NCI-H2196 (cell line): ENCODE results near the gene ANAPC7.
"Not testable (repeated sequence)": the region's sequence is repeated elsewhere in the genome, so short reads cannot be mapped to it uniquely, and the experiment has no call there.

Source experiments
- DNase-seq: peaks from one replicate; lab custom pipeline; 2025; ENCODE audit not compliant: unreplicated experiment; lab: John Stamatoyannopoulos, UW

Gene ANAPC7

DNA sequence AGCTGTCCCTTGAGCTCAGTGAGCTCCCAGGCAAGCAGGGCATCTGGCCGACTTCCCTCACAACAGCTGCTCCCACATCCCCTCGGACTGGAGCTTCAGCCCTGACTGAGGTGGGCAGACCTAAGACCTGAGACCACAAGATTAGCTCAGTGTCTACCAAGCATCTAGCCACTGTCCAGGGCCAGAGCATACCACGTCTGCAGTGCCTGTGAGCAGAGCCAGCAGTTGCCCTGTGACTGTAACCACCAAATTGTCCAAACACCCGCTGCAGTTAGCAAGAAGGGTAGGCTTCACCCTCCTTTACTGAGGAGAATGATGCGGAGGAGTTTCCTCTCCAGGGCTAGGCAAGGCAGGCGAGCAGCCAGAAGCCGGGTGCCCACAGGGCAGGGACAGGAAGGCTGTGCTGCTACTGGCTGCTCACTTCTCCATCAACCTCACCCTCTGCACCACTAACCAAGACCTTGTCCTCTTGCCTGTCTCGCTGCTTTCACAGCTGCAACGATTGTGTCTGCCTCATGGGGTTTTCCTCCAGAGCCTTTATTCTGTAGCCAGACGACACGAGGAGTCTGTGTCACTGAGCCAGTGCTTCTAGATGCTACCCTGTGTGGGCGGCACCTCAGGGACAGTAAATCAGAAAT is 53.9 kb downstream of the ANAPC7 start:
- no peak for DNase-seq

- no peak for DNase-seq
These were observed 54.4 kb downstream of the ANAPC7 start for GRCh38 chr12:110349096-110349495.

DNA sequence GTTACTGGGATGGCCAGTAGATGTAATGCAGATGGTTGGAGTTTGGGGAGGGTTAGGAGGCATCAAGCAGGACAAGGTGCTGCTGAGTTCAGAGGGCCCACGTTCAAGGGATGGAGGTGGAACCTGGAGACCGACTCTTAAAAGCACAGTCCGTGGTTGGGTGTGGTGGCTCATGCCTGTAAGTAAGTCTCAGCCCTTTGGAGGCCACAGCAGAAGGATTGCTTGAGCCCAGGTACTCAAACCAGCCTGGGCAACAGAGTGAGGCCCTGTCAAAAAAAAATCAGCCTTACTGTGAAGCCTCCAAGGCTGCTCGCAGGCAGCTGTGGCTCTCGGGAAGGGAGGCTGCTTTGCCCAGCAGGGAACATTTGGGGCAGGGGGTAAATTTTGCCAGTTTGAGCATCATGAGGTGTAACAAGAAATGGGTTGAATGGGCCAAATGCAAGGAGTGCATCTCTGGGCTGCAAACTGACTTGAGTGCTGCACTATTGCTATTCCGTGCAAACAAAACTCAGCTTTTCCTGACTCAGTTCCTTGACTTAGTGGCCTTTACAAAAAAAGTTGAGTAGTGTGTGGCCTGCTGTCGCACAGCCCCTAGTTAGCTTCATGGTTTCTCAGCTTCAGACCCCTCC is 55.0 kb downstream of the ANAPC7 start:
- DNase-seq, result no peak

GRCh38 chr12:110347767-110348166 is 55.7 kb downstream of the ANAPC7 start:
- DNase-seq, result no peak

- DNase-seq, result no peak
These were observed 57.5 kb downstream of the ANAPC7 start for GRCh38 chr12:110345963-110346362.

- DNase-seq, result no peak
These were observed 58.3 kb downstream of the ANAPC7 start for GRCh38 chr12:110345176-110345661.

DNA sequence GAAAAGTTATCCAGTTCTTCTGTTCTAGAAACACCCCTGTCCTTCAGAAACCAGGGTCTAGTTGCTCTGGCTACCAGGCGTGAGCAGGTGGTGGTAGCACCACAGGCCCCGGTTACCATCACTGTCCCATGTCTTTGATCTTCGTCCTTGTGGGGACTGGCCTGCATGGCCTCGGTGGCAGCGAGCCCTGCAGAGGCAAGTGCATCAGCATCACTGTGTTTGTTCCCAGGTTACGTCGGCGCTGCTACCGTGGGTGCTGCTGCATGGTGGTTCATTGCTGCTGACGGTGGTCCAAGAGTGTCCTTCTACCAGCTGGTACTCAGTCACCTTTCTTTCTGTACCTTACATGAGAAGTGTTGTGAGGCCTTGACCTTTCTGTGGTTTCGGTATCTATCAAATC is 58.9 kb downstream of the ANAPC7 start:
- no peak for DNase-seq

DNA sequence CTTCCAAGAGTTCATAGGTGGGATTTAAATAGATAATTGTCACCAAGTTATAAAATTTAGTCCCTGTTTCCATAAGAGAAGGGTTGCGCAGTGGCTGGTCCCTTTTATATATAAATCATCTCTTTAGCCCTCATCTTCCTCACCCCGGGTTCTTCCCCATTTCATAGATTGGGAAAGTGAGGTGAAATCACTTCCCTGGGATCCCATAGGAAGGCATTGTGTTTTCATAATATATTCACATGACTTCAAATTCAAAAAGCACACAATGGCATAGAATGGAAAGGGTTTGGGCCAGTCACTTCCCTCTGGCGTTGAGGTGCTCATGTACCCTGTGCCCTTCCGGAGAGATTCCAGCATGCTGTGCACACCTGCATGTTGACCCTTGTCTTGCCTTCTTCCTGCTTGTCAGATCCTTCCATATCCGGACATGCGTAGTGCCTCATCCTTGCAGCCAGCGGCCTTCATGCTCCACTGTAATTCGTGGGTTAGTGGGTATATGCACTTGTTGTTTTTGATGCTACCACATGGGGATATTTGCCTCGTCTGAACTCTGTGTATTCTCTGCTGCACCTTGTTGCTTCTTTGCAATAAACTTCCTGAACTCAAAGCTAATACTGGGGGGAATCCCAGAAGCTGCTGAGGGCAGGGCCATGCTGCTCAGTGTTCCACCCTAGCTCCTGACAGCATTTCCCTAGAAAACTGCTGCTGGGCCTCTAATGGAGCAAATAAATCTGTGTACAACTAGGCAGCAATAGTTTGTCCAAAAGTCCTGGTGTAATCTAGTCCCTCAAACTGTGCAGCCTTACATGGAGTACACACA is 59.6 kb downstream of the ANAPC7 start:
- DNase-seq, result no peak

- DNase-seq, result no peak
These were observed 60.4 kb downstream of the ANAPC7 start for GRCh38 chr12:110343114-110343513.

GRCh38 chr12:110342157-110342556 is 61.4 kb downstream of the ANAPC7 start:
- DNase-seq, result no peak

GRCh38 chr12:110340706-110341105 is 62.8 kb downstream of the ANAPC7 start:
- DNase-seq, result no peak

GRCh38 chr12:110340261-110340660 is 63.2 kb downstream of the ANAPC7 start:
- DNase-seq, result not testable (repeated sequence)

- no peak for DNase-seq
These were observed 64.1 kb downstream of the ANAPC7 start for GRCh38 chr12:110339184-110339952.

DNA sequence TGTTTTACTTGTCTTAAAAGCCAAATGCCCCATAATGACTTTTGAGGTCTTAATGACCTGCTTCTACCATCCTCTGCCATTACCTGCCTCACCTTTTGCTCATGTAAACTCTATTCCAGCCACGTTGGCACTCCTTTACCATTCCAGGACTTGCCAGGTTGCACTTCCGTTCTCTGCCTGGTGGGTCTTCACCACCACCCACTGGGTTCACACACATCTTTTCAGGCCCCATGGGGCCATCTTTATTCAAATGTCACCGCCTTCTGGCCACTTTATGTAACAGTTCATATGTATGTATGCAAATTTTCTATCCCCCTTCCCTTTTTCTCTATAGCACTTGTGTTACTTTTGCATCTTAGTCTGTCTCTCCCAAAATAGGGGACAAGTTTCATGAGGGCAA is 64.8 kb downstream of the ANAPC7 start:
- DNase-seq, result no peak

DNA sequence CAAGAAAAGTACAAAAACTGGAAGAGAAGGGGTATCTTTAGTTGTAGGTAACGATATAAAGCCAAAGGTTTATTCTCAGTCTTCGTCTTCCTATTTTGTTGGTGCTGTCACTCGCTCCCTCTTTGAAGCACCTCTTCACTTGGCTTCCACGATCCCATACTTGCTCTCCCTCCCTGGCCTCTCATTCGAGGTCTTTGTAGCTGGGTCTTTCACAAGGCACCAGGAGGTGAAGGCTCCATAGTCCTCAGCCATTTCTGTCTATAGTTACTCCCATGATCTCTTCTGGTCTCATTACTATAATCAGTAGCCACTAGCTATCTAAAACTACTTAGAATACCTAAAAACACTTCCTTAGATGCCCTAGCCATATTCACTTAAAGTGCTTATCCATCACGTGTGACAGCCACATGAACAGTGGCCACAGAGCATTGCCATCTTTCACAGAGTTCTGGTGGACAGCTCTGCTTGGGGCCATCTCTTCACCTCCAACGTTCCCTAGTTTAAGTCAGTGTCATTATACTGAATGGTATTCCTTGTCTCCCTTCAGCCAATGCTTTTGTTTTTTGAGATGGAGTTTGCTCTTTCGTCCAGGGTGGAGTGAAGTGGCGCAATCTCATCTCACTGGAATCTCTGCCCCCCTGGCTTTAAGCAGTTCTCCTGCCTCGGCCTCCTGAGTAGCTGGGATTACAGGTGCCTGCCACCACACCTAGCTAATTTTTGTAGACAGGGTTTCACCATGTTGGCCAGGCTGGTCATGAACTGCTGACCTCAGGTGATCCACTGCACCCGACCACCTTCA is 65.4 kb downstream of the ANAPC7 start:
- no peak for DNase-seq

GRCh38 chr12:110335481-110336045 is 67.9 kb downstream of the ANAPC7 start:
- DNase-seq, result no peak

- no peak for DNase-seq
These were observed 70.3 kb downstream of the ANAPC7 start for GRCh38 chr12:110333201-110333600.

DNA sequence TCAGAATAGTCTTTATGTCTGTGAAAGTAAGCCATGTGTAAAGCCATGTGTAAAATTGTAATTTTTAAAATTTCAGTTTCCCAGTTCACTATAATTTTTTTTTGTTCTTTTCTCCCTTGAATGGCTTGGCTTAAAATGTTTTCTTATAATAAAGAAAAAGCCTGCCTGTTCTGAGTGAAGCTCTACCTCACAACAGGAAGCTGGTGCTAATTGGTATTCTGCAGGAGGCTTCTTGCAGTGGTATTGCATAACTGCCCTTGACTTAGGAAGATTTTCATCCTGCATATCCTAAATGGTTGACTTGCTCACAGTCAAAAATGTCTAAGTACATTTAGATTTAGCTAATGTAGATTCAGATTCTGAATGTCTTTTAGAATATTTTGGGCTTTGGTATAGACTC is 73.0 kb downstream of the ANAPC7 start:
- DNase-seq, result no peak

DNA sequence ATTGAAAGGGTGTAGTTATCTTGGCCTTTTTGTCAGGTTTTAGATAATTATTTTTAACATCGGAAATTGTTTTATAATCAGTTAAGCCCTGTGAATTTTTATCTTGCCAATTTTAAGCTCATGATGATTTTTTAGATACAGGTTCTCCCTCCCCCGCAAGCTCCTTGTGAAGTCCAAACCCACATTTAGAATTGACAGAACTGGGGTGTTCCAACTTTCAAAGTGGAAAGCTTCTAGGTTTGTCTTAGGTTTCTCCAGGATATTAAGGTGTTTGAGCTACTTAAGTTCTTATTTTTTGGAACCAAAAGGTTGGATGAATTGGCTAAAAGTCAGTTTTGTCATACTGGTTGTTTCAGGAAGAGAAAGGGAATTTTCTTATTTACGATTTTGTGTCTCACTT is 73.4 kb downstream of the ANAPC7 start:
- DNase-seq, result no peak

GRCh38 chr12:110329710-110330109 is 73.8 kb downstream of the ANAPC7 start:
- no peak for DNase-seq
